IMR-90 (cell line): Measurements from ENCODE around the gene RIC8B. TPM values are rescaled to one million over a fixed set of nuclear protein-coding genes. Genes with fewer than 3 reads are reported as not detected.

ENCODE experiments used
- polyA plus RNA-seq, 3 experiments: library from polyadenylated mRNA; depleted of rRNA; stranded (reverse); fragments of >200 nt; gene quantifications; 2 replicates each; pipeline ENCODE4 v1.2.3, GENCODE V29; 2012; ENCODE audit warnings: low replicate concordance in 1 of 3
- total RNA-seq: library from RNA; depleted of rRNA; stranded (reverse); fragments of >200 nt; gene quantifications from 2 replicates; pipeline ENCODE4 v1.2.3, GENCODE V29; 2012; rRNA removed

RIC8B gene
- total and polyA plus RNA-seq, 2 of the 4 experiments (the other 2 are of a cell fraction): 5.5 to 19.5 TPM

Other genes starting within 250 kb of the RIC8B start
- not detected in 2 replicates for gene RFX4, start 191.7 kb upstream of the RIC8B start, total RNA-seq
- not detected in 2 replicates for gene RFX4, start 191.7 kb upstream of the RIC8B start, polyA plus RNA-seq (2012; rRNA removed)
- 99.7 and 154 TPM in 2 replicates for gene TMEM263, start 181.2 kb downstream of the RIC8B start, total RNA-seq
- 43.1 and 47.9 TPM in 2 replicates for gene TMEM263, start 181.2 kb downstream of the RIC8B start, polyA plus RNA-seq (2012; rRNA removed)
- 3.0 and 3.3 TPM in 2 replicates for gene MTERF2, start 212.5 kb downstream of the RIC8B start, total RNA-seq
- 2.6 and 3.8 TPM in 2 replicates for gene MTERF2, start 212.5 kb downstream of the RIC8B start, polyA plus RNA-seq (2012; rRNA removed)